Left lung (tissue), 10 donors: ENCODE data around the gene ADA. TPM values are rescaled to one million over a fixed set of nuclear protein-coding genes. Genes with fewer than 3 reads are reported as not detected.
"Not testable (repeated sequence)": the region's sequence is repeated elsewhere in the genome, so short reads cannot be mapped to it uniquely, and the experiment has no call there.

Experiments used
- ATAC-seq: fragments of 200-7000 bp; cut with Tn5 transposase; one replicate; pipeline ENCODE4 v1.9.1; 2020; ENCODE audit warnings: moderate library complexity
- DNase-seq, 4 donors: peaks; one replicate each; pipeline ENCODE4 v3.0.0-alpha.2; 2013 to 2020
- H3K27ac ChIP-seq, 2 donors: fragments of 200-600 bp; sonication (generic) in 1 of 2; one replicate each; pipeline versions ENCODE4 v1.5.0 to v1.8.0; 2020 to 2021
- H3K27me3 ChIP-seq, 2 donors: fragments of 200-600 bp; sonication (generic) in 1 of 2; one replicate each; pipeline versions ENCODE4 v1.5.0 to v1.8.0; 2020 to 2021
- H3K36me3 ChIP-seq, 2 donors: fragments of 200-600 bp; sonication (generic) in 1 of 2; one replicate each; pipeline versions ENCODE4 v1.5.0 to v1.8.0; 2020 to 2021
- H3K4me1 ChIP-seq, 2 donors: fragments of 200-600 bp; one replicate each; pipeline ENCODE4 v1.8.0; 2021
- H3K4me3 ChIP-seq, 2 donors: fragments of 200-600 bp; sonication (generic) in 1 of 2; one replicate each; pipeline versions ENCODE4 v1.5.0 to v1.8.0; 2020 to 2021; ENCODE audit warnings: mild to moderate bottlenecking in 1 of 2
- H3K9me3 ChIP-seq, 2 donors: fragments of 200-600 bp; sonication (generic) in 1 of 2; one replicate each; pipeline versions ENCODE4 v1.5.0 to v1.8.0; 2020 to 2021
- CTCF ChIP-seq, 2 donors: fragments of 200-600 bp; sonication (generic) in 1 of 2; IDR thresholded peaks; one replicate each; pipeline versions ENCODE4 v1.5.0 to v1.8.0; 2021; ENCODE audit warnings: antibody characterized with exemption in 2 of 2
- intact Hi-C, 2 donors: fragments of 100-400 bp; cut with DNase I; formaldehyde crosslinking; loops; one replicate each; pipeline versions ENCODE4 v1.11.2 to v1.14.2; 2022
- polyA plus RNA-seq, 6 donors: library from polyadenylated mRNA; unstranded; fragments of 120-200 nt; gene quantifications; one replicate each; pipeline ENCODE4 v1.2.1, GENCODE V29; 2013; ENCODE audit not compliant: insufficient read length in 6 of 6
- total RNA-seq, 2 donors: library from RNA; stranded (reverse); fragmentation: NEBNext Ultra II Directional; extraction: Animal tissue kit (Norgen Biotek cat#: 25700); gene quantifications; one replicate each; pipeline ENCODE4 v1.2.1, GENCODE V29; 2021
- donor health status: DM: no; HTN: yes; CAD: no.
- donor health status: DM: no; HTN: no; CAD: no.

ADA gene
- total and polyA plus RNA-seq, 8 donors, result 5.4 to 15.5 (median 6.9) TPM

GRCh38 chr20:44656448-44656847 lies 4.9 kb upstream of the ADA start:
- DNase-seq (no peak), ATAC-seq (no peak)
- no peaks in the 10 kb centered on the region for H3K27me3 ChIP-seq
- intact Hi-C loops, result no loop called here
- peaks cover 0 to 3% of the 10 kb centered on the region in 2 donors for H3K9me3 ChIP-seq
- H3K27ac ChIP-seq, result no peak overlapping the region
- H3K36me3 ChIP-seq, result no peaks in the 10 kb centered on the region
- TF ChIP-seq CTCF (IDR thresholded peaks at IDR 0.05), result no peak
- peaks cover 0 to 20% of the 10 kb centered on the region in 2 donors for H3K4me1 ChIP-seq
- H3K4me3 ChIP-seq, result no peak overlapping the region

- H3K27ac ChIP-seq, H3K4me3 ChIP-seq, H3K36me3 ChIP-seq, DNase-seq, H3K9me3 ChIP-seq, H3K27me3 ChIP-seq, ATAC-seq, intact Hi-C loops: not testable (repeated sequence)
- peaks cover 5 to 37% of the 10 kb centered on the region in 2 donors for H3K4me1 ChIP-seq
Observed at GRCh38 chr20:44654210-44654609, 2.7 kb upstream of the ADA start.

GRCh38 chr20:44653546-44653945 lies 2.0 kb upstream of the ADA start:
- no peak overlapping the region for H3K4me3 ChIP-seq

GRCh38 chr20:44651434-44651683 lies 140 bp downstream of the ADA start:
- H3K9me3 ChIP-seq, result no peaks in the 10 kb centered on the region
- ATAC-seq (no peak), DNase-seq (no peak)
- TF ChIP-seq CTCF (IDR thresholded peaks at IDR 0.05), result no peak
- no peaks in the 10 kb centered on the region for H3K36me3 ChIP-seq
- H3K27ac ChIP-seq, result peak overlapping the region in 1 of 2 donors; percentile 84
- no peaks in the 10 kb centered on the region for H3K27me3 ChIP-seq
- peaks cover 8 to 66% of the 10 kb centered on the region in 2 donors for H3K4me1 ChIP-seq
- intact Hi-C loops, result no loop called here
- H3K4me3 ChIP-seq, result peak overlapping the region; percentile 71 to 81

More at GRCh38 chr20:44653546-44653945, 2.0 kb upstream of the ADA start:
- no peaks in the 10 kb centered on the region for H3K27me3 ChIP-seq
- peaks cover 0 to 3% of the 10 kb centered on the region in 2 donors for H3K9me3 ChIP-seq
- intact Hi-C loops, result no loop called here
- ATAC-seq, result no peak
- H3K36me3 ChIP-seq, result no peaks in the 10 kb centered on the region
- TF ChIP-seq CTCF (IDR thresholded peaks at IDR 0.05), result no peak
- no peak for DNase-seq
- H3K4me1 ChIP-seq, result peaks cover 5 to 44% of the 10 kb centered on the region in 2 donors
- H3K27ac ChIP-seq, result no peak overlapping the region

- intact Hi-C loops, result no loop called here
Observed at GRCh38 chr20:44650771-44651433, 597 bp downstream of the ADA start.

More at GRCh38 chr20:44650771-44651433, 597 bp downstream of the ADA start:
- H3K9me3 ChIP-seq, result no peaks in the 10 kb centered on the region
- H3K36me3 ChIP-seq, result no peaks in the 10 kb centered on the region
- H3K4me3 ChIP-seq, result peak overlapping the region; percentile 71 to 81
- peak in 1 of 4 donors; percentile 57 for DNase-seq
- TF ChIP-seq CTCF (IDR thresholded peaks at IDR 0.05), result no peak
- peak overlapping the region in 1 of 2 donors; percentile 84 for H3K27ac ChIP-seq
- H3K4me1 ChIP-seq, result peaks cover 9 to 70% of the 10 kb centered on the region in 2 donors
- ATAC-seq, result peak; percentile 2
- no peaks in the 10 kb centered on the region for H3K27me3 ChIP-seq
